Brain microvascular endothelial cell (primary cell): ENCODE results near the gene C9orf50.

Source experiments
- DNase-seq: peaks from one replicate; pipeline ENCODE4 v3.0.0-alpha.2; 2020
- H3K27ac ChIP-seq: fragments of 250-450 bp; sonication (Bioruptor Pico); 2 replicates; pipeline ENCODE4 v1.5.1; 2020; ENCODE audit warnings: mild to moderate bottlenecking, moderate library complexity
- H3K27me3 ChIP-seq: fragments of 250-450 bp; sonication (Bioruptor Pico); replicated peaks from 2 replicates; pipeline ENCODE4 v1.5.1; 2020; ENCODE audit warnings: mild to moderate bottlenecking
- H3K36me3 ChIP-seq: fragments of 250-450 bp; sonication (Bioruptor Pico); replicated peaks from 2 replicates; pipeline ENCODE4 v1.5.1; 2020; ENCODE audit warnings: mild to moderate bottlenecking
- H3K4me3 ChIP-seq: 2 replicates; pipeline ENCODE4 v1.5.1; 2011; ENCODE audit warnings: low read depth, mild to moderate bottlenecking, control low read depth, low read length, moderate library complexity
- in situ Hi-C: cut with HindIII; loops from 2 replicates; pipeline ENCODE4 v1.10.0; 2017; ENCODE audit warnings: low sequenced_read_pairs, low pct_ligation_motif_present
- TF ChIP-seq, protein P1 (sequence below): IDR thresholded peaks from 2 replicates; pipeline ENCODE4 v1.5.1; 2011; ENCODE audit warnings: low read depth, mild to moderate bottlenecking, moderate library complexity, low read length, control low read depth, inconsistent platforms; ENCODE audit errors: missing control alignments

Gene C9orf50

DNA sequence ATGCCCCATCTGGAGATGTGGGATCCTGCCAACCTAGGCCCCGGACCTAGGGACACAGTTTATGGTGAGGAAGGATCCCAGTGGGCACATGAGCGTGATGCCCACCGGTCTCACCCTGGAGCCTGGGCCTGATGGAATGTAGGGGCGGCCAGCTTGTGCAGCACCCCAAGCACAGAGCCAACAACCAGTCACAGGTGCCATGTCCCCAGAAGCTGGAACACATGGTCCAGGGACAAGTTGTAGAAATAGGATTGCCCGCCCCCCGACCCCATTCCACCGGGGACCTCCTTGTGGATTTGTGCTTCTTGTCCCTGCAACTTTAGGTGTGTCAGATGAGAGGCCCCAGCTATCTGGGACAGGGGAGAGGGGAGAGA lies 48.9 kb downstream of the C9orf50 start:
- TF ChIP-seq, protein P1, sequence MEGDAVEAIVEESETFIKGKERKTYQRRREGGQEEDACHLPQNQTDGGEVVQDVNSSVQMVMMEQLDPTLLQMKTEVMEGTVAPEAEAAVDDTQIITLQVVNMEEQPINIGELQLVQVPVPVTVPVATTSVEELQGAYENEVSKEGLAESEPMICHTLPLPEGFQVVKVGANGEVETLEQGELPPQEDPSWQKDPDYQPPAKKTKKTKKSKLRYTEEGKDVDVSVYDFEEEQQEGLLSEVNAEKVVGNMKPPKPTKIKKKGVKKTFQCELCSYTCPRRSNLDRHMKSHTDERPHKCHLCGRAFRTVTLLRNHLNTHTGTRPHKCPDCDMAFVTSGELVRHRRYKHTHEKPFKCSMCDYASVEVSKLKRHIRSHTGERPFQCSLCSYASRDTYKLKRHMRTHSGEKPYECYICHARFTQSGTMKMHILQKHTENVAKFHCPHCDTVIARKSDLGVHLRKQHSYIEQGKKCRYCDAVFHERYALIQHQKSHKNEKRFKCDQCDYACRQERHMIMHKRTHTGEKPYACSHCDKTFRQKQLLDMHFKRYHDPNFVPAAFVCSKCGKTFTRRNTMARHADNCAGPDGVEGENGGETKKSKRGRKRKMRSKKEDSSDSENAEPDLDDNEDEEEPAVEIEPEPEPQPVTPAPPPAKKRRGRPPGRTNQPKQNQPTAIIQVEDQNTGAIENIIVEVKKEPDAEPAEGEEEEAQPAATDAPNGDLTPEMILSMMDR, result no peak
- H3K36me3 ChIP-seq, result no peaks in the 10 kb centered on the region
- no peak overlapping the region for H3K27ac ChIP-seq
- H3K27me3 ChIP-seq, result no peaks in the 10 kb centered on the region
- DNase-seq, result no peak
- H3K4me3 ChIP-seq, result no peak overlapping the region
- in situ Hi-C loops, result no loop called here

DNA sequence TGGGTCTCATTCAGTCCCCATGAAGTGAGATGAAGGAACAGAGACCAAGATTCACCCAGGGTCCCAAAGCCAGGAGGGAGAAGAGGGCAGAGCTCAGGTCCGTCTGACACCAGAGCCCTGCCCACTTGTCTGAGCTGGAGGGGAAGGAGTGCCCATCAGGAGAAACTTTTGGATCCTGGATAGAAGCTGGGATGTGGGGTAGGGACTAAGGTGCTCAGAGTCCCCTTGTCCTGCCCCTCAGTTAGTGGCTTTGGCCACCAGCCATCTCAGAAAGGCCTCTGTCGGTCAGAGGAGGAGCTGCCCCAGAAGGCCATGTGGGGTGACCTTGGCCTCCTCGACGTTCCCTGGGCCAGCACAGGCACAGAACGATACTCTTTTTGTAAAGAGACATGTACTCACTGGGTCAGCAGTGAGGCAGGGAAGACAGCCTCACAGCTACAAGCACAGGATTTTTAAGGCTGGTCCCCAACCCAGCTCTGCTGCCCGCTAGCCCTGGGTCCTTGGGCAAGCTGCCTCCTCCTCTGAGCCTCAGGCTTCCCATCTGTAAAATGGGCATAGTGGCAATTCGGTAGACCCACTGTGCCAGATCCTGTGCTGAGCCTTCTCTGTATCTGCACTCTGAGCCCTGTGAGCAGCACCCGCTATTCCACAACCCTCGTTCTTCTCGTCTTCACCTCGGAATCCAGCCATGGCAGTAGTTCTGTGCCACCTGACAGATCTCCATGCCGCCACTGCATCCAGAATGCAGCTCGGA lies 49.4 kb downstream of the C9orf50 start:
- in situ Hi-C loops, result no loop called here
- Histone ChIP-seq H3K27ac (peak overlapping the region; percentile 68), H3K27me3 (no peaks in the 10 kb centered on the region), H3K36me3 (no peaks in the 10 kb centered on the region), H3K4me3 (no peak overlapping the region)
- no peak for DNase-seq
- TF ChIP-seq, protein P1, result no peak

DNA sequence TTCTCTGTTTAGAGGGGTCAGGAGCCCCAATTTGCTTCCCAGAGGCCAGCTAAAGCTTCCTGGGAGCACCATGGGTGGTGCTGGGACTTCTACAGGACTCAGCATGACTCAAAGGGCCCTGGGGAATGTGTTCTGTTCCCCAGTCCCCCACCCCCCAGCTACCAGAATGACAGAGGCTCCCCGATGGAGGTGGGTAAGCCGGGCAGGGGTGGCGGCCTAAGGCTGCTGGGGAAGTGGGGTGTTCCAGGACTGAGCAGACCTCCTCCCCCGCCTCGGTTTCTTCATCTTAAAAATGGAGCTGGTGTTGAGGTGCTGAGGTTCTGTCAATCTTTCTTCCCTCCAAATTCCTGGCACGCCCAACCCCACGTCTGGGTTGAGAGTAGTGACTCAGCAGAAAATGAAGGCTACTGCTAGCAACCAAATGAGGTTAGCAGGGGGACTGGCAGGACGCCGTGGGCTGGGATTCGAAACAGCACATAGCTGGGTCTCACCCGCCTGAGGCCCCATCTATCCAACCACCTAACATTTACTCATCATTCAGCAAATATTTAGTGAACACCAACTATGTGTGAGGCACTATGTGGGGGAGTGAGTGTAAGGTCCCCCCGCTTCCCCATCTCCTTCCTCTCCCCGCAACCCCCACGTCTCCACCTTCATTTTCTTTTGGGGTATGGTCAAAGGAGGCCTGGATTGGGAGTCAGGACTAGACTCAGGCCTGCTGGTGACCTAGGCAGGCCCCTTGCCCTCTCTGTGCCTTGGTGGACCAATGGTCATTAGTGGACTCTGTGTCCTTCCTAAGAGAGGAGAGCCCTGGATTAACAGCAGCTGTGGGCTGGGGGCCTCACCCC lies 50.2 kb downstream of the C9orf50 start:
- H3K27me3 ChIP-seq, result no peaks in the 10 kb centered on the region
- H3K4me3 ChIP-seq, result no peak overlapping the region
- no peaks in the 10 kb centered on the region for H3K36me3 ChIP-seq
- H3K27ac ChIP-seq, result peak overlapping the region; percentile 68
- TF ChIP-seq, protein P1, result no peak
- in situ Hi-C loops, result no loop called here
- DNase-seq, result peak; percentile 76

DNA sequence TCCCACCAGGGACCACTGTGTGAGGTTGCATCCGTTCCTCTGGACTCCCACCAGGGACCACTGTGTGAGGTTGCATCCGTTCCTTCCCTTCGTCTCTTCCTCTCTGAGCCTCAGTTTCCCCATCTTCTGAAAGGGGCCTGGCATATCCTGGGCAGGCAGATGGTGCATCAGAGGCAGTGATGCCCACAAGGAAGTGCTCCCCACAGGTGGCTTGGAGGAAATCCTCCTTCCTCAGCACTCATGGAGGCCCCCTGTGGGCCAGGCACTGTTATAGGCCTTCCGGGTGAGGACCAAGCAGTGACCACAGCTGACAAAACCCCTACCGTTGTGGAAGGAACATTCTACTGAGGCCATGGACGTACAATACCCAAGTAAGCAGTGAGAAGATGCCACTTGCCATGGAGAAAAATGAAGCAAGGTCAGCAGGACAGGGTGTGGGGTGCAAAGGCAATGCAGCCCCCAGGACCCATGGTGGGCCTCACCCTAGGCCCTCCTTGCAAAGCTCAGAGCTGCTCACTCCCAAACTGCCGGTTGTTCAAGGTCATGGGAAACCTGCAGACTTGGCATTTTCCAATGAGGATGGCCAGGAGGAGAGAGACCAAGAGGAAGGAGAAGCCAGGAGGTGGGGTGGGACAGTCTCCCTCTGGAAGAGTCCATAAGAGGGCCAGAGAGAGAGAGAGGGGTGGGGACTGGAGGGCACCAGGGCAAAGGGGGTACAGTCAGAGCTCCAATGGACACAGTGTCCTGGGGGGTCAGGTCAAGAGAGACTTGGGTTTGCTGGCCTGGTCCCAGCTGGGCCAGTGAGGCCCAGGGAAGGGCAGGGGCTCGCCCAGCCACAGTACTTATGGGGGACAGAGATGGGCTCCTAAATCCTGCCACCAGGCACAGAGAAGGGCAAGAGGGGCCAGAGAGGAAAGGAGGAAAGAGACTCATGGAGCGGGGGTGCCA lies 51.1 kb downstream of the C9orf50 start:
- Histone ChIP-seq H3K36me3 (no peaks in the 10 kb centered on the region), H3K4me3 (no peak overlapping the region), H3K27me3 (no peaks in the 10 kb centered on the region), H3K27ac (peak overlapping the region; percentile 68)
- DNase-seq, result no peak
- TF ChIP-seq, protein P1, result peak; percentile 74
- in situ Hi-C loops, result no loop called here

DNA sequence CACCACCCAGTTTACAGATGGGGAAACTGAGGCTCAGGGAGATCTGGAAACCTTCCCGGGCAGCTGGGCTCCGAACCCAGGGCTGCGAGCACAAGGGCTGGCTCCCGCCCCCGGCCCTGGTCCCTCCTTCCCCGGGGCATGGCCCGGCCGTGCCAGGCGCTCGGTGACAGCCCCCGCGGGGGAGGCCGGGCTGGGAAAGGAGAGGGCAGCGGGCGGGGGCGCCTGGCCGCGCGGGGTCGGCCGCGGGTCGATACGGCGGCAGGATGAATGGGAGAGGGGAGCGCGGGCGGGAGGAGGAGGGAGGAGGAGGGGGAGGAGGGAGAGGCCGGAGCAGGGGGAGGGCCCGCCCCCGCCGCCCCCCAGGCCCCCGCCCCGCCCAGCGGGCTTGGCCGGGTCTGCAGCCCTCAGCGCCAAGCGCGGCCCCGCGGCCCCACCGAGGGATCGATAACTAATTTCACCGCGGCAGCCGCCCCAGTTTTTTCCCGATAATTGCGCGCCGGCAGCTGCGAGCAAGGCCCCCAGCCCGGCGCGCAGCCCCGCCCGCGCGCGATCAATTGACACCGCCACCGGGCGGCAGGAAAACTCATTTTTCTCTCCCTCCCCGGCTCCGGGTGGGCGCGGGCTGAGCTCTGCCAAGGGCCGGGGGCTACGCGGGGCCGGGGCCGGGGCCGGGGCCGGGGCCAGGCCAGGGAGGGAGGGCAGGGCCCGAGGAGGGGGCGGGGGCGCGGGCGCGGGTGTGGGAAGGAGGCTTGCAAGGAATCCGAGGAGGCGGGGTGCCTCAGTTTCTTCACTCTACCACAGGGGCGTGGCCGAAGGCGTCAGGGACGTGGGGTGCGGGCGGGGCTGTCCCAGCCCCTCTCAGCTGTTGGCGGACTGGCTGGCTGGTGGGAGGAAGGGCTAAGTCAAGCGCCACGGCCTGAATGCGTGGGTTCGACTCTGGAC lies 52.1 kb downstream of the C9orf50 start:
- TF ChIP-seq, protein P1, result no peak
- Histone ChIP-seq H3K27me3 (no peaks in the 10 kb centered on the region), H3K27ac (peak overlapping the region; percentile 68), H3K36me3 (no peaks in the 10 kb centered on the region), H3K4me3 (peak overlapping the region; percentile 46)
- DNase-seq, result no peak
- in situ Hi-C loops, result no loop called here
